Measurements from ENCODE around the gene RFNG.

DNA sequence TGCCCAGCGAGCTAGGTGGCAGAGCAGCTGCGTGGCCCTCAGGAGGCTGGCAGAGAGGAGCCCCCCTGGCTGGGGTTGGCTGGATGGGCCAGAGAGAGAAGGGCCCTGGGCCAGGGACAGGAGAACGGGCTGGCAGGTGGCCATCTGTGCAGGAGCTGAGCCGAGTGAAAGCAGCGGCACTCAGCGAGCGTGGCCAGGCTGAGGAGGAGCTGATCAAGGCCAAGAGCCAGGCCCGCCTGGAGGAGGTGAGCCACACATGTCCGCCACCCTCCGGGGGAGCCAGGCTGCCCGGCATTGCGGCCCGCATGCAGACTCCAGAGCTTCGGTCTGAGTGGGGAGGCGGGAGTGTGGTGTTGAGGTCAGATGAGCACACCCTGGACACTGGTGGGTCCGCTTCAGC lies 22.2 kb downstream of the RFNG start:
- TF ChIP-seq, protein P1, sequence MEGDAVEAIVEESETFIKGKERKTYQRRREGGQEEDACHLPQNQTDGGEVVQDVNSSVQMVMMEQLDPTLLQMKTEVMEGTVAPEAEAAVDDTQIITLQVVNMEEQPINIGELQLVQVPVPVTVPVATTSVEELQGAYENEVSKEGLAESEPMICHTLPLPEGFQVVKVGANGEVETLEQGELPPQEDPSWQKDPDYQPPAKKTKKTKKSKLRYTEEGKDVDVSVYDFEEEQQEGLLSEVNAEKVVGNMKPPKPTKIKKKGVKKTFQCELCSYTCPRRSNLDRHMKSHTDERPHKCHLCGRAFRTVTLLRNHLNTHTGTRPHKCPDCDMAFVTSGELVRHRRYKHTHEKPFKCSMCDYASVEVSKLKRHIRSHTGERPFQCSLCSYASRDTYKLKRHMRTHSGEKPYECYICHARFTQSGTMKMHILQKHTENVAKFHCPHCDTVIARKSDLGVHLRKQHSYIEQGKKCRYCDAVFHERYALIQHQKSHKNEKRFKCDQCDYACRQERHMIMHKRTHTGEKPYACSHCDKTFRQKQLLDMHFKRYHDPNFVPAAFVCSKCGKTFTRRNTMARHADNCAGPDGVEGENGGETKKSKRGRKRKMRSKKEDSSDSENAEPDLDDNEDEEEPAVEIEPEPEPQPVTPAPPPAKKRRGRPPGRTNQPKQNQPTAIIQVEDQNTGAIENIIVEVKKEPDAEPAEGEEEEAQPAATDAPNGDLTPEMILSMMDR (IDR thresholded peaks at IDR 0.05): no peak
- TF ChIP-seq POLR2A (IDR thresholded peaks at IDR 0.05) (no peak), POLR2AphosphoS5 (IDR thresholded peaks at IDR 0.05; ENCODE audit: insufficient read depth in 1 of 2, low read depth in 1 of 2) (no peak)

Data from vagina (tissue), 2 donors.